Liver (tissue), 9 donors: ENCODE measurements around the gene LCN10. TPM values are rescaled to one million over a fixed set of nuclear protein-coding genes. Genes with fewer than 3 reads are reported as not detected.

ENCODE experiments used
- DNase-seq: peaks from one replicate; pipeline ENCODE4 v3.0.0-alpha.2; 2017; ENCODE audit warnings: low spot score
- H3K27ac ChIP-seq, 2 donors: one replicate each; pipeline ENCODE4 v1.7.0; 2013; ENCODE audit warnings: inconsistent platforms in 2 of 2, low read length in 2 of 2, control low read depth in 1 of 2, low read depth in 1 of 2, mild to moderate bottlenecking in 1 of 2
- H3K27me3 ChIP-seq, 4 donors: one replicate each; pipeline versions ENCODE4 v1.6.1 to v1.7.0; 2013; ENCODE audit warnings: low read length in 3 of 4, inconsistent platforms in 1 of 4, mild to moderate bottlenecking in 1 of 4, moderate library complexity in 1 of 4; ENCODE audit not compliant: control insufficient read depth in 4 of 4, insufficient read depth in 4 of 4
- H3K36me3 ChIP-seq, 4 donors: one replicate each; pipeline versions ENCODE4 v1.6.1 to v1.7.0; 2013; ENCODE audit warnings: low read length in 3 of 4, mild to moderate bottlenecking in 3 of 4, low read depth in 1 of 4, moderate library complexity in 1 of 4; ENCODE audit not compliant: control insufficient read depth in 4 of 4, insufficient read depth in 3 of 4
- H3K4me1 ChIP-seq, 4 donors: one replicate each; pipeline versions ENCODE4 v1.6.1 to v1.7.0; 2013; ENCODE audit warnings: low read length in 3 of 4, mild to moderate bottlenecking in 3 of 4, moderate library complexity in 1 of 4; ENCODE audit not compliant: control insufficient read depth in 4 of 4, insufficient read depth in 4 of 4
- H3K4me3 ChIP-seq, 3 donors: one replicate each; pipeline versions ENCODE4 v1.6.1 to v1.7.0; 2013; ENCODE audit warnings: low read length in 3 of 3, control low read depth in 1 of 3, low read depth in 1 of 3, mild to moderate bottlenecking in 1 of 3
- H3K9ac ChIP-seq, 2 donors: one replicate each; pipeline ENCODE4 v1.7.0; 2013; ENCODE audit warnings: low read length in 2 of 2, mild to moderate bottlenecking in 2 of 2, moderate library complexity in 2 of 2, control low read depth in 1 of 2, low read depth in 1 of 2
- H3K9me3 ChIP-seq, 4 donors: one replicate each; pipeline versions ENCODE4 v1.6.1 to v1.7.0; 2013; ENCODE audit warnings: low read length in 3 of 4; ENCODE audit not compliant: control insufficient read depth in 4 of 4
- ATF3 ChIP-seq: IDR thresholded peaks from 2 replicates; pipeline ENCODE4 v1.6.1; 2016; ENCODE audit warnings: antibody characterized with exemption
- CTCF ChIP-seq: fragments of 150-350 bp; IDR thresholded peaks from 2 replicates; pipeline ENCODE4 v1.5.1; 2017; ENCODE audit warnings: improper control_type of control experiment, low read depth, low read length; ENCODE audit not compliant: missing input control
- FOXA1 ChIP-seq: IDR thresholded peaks from 2 replicates; pipeline ENCODE4 v1.6.1; 2016; ENCODE audit warnings: antibody characterized with exemption
- FOXA2 ChIP-seq: IDR thresholded peaks from 2 replicates; pipeline ENCODE4 v1.6.1; 2016; ENCODE audit warnings: antibody characterized with exemption
- GABPA ChIP-seq, 2 donors: IDR thresholded peaks in 1 of 2; conservative IDR thresholded peaks in 1 of 2; 2 replicates each; pipeline ENCODE4 v1.6.1; 2016; ENCODE audit warnings: antibody characterized with exemption in 2 of 2, mild to moderate bottlenecking in 1 of 2, moderate library complexity in 1 of 2
- HNF4A ChIP-seq, 2 donors: conservative IDR thresholded peaks; 2 replicates each; pipeline ENCODE4 v1.6.1; 2016; ENCODE audit warnings: antibody characterized with exemption in 2 of 2, mild to moderate bottlenecking in 2 of 2
- HNF4G ChIP-seq: IDR thresholded peaks from 2 replicates; pipeline ENCODE4 v1.6.1; 2016; ENCODE audit warnings: antibody characterized with exemption
- JUND ChIP-seq, 2 donors: IDR thresholded peaks; 2 replicates each; pipeline ENCODE4 v1.6.1; 2016; ENCODE audit warnings: antibody characterized with exemption in 2 of 2
- MAX ChIP-seq: IDR thresholded peaks from 2 replicates; pipeline ENCODE4 v1.6.1; 2016; ENCODE audit warnings: antibody characterized with exemption
- NR2F2 ChIP-seq: IDR thresholded peaks from 2 replicates; pipeline ENCODE4 v1.6.1; 2016; ENCODE audit warnings: antibody characterized with exemption
- RXRA ChIP-seq, 2 donors: IDR thresholded peaks; 2 replicates each; pipeline ENCODE4 v1.6.1; 2017 to 2018; ENCODE audit warnings: antibody characterized with exemption in 2 of 2, mild to moderate bottlenecking in 1 of 2
- SP1 ChIP-seq: IDR thresholded peaks from 2 replicates; pipeline ENCODE4 v1.6.1; 2018; ENCODE audit warnings: antibody characterized with exemption, mild to moderate bottlenecking
- YY1 ChIP-seq: IDR thresholded peaks from 2 replicates; pipeline ENCODE4 v1.6.1; 2016; ENCODE audit warnings: antibody characterized with exemption, mild to moderate bottlenecking
- ZBTB33 ChIP-seq: IDR thresholded peaks from 2 replicates; pipeline ENCODE4 v1.6.1; 2016; ENCODE audit warnings: antibody characterized with exemption
- WGBS: extraction: QIAGEN DNeasy Blood & Tissue Kit; methylation state at CpG from one replicate; pipeline ENCODE4 v1.1.7; 2013; 5-methylcytosine and 5-hydroxymethylcytosine counted together
- polyA plus RNA-seq, 2 donors: library from polyadenylated mRNA; stranded (reverse) in 1 of 2; unstranded in 1 of 2; fragments of 200-250 nt in 1 of 2; fragments of >200 nt in 1 of 2; fragmentation: Nextera tagmentation in 1 of 2; extraction: Ambion mirVana in 1 of 2; gene quantifications; one replicate each; pipeline versions ENCODE4 v1.2.1 to v1.2.3, GENCODE V29; 2013 to 2015
- total RNA-seq, 2 donors: library from RNA; depleted of rRNA; stranded (reverse); fragments of >200 nt; gene quantifications; one replicate each; pipeline ENCODE4 v1.2.3, GENCODE V29; 2014
- donor health status: healthy.
- donor health status: healthy.
- donor health status: healthy.
- donor health status: healthy.
- donor health status: healthy.

Gene LCN10
- total and polyA plus RNA-seq, 4 donors: 0.08 to 0.14 (median 0.11) TPM

DNA sequence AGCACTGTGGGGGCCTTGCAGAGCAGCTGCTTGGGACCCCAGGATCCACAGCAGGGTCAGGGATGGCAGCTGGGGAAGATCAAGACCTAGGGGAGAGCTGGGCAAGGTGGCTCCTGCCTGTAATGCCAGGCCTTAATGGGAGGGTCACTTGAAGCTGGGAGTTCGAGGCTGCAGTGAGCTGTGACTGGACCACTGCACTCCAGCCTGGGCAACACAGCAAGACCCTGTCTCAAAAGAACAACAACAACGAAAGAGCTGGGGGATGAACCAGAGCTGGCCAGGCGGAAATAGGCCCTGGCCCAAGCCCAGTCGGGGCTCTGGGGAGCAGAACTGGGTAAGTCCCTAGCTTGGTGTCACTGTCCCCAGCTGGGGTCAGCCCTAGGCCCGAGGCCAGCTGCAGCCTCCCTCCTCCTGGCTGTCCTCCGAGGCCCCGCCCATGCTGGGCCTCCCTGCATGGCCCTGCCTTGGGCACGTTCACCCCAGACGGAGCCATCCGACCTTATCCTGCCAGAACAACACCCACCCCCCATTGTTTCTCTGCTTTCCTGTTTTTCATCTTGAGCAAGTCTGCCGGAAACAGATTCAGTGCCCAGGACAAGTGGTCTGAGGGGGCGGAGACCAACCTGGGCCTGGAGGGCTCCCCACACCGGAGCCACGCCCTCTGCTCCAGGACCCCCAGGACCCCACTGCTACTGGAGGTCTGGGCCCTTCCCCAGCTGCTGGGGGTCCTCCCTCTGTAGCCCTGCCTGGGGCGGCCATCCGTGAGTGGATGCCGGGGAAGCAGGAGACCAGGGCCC, 28.4 kb downstream of the LCN10 start:
- no peaks in the 10 kb centered on the region for H3K36me3 ChIP-seq
- peak; percentile 21 for TF ChIP-seq SP1
- TF ChIP-seq HNF4A (conservative IDR thresholded peaks at IDR 0.05): no peak
- TF ChIP-seq JUND (IDR thresholded peaks at IDR 0.05): no peak
- no peak for TF ChIP-seq GABPA (IDR thresholded peaks at IDR 0.05 in 1 of 2, conservative IDR thresholded peaks at IDR 0.05 in 1 of 2)
- TF ChIP-seq ZBTB33: no peak
- no peak for TF ChIP-seq FOXA2
- TF ChIP-seq FOXA1: no peak
- peak; percentile 73 for TF ChIP-seq NR2F2
- peak; percentile 23 to 33 for TF ChIP-seq RXRA (IDR thresholded peaks at IDR 0.05)
- H3K27me3 ChIP-seq: no peaks in the 10 kb centered on the region
- no peak for DNase-seq
- H3K9ac ChIP-seq: no peak overlapping the region
- H3K4me1 ChIP-seq: peaks cover 4 to 21% (median 15%) of the 10 kb centered on the region in 4 donors
- H3K4me3 ChIP-seq: no peak overlapping the region
- WGBS: 64% methylated on average over 17 of the region's 17 CpGs
- peak overlapping the region; percentile 33 to 46 for H3K27ac ChIP-seq
- H3K9me3 ChIP-seq: no peaks in the 10 kb centered on the region

DNA sequence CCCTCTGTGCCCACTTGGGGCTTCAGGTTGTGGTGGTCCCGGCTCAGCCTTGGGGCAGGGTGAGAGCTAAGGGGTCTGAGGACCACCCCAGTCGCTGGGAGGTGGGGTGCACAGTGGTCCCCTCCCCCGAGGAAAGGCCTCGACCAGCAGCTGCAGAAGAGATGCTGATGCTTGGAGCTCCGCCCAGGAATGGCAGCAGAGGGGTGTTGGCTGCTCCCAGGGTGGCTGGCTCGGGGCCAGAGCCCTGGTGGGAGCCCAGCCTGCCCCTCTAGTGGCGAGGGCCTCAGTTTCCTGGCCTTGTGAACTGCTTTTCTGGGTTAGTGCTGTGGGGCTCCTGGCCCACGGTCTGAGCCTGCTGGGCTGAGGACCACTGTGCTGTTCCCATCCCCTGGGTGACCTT, 29.2 kb downstream of the LCN10 start:
- Histone ChIP-seq H3K4me3 (no peak overlapping the region), H3K36me3 (no peaks in the 10 kb centered on the region), H3K27me3 (no peaks in the 10 kb centered on the region), H3K9ac (no peak overlapping the region), H3K9me3 (no peaks in the 10 kb centered on the region), H3K27ac (peak overlapping the region; percentile 31 to 46), H3K4me1 (peaks cover 4 to 17% (median 14%) of the 10 kb centered on the region in 4 donors)
- WGBS: 66% methylated on average over 8 of the region's 8 CpGs
- DNase-seq: no peak
- TF ChIP-seq SP1 (no peak), FOXA1 (no peak), ZBTB33 (no peak), MAX (no peak), HNF4G (no peak), JUND (IDR thresholded peaks at IDR 0.05) (no peak), ATF3 (no peak), RXRA (IDR thresholded peaks at IDR 0.05) (no peak), YY1 (no peak), NR2F2 (no peak), HNF4A (conservative IDR thresholded peaks at IDR 0.05) (no peak), CTCF (no peak)
